ENCODE results near the gene NT5C.

NT5C gene

GRCh38 chr17:75131278-75132017 lies at the start of gene NT5C (continued):
- TF ChIP-seq ZFP37 (tag by site-specific recombination; IDR thresholded peaks at IDR 0.05) (no peak; the same call in 1 of the 2 replicates), MEIS1 (CRISPR knock-in tag; IDR thresholded peaks at IDR 0.05; ENCODE audit: borderline replicate concordance) (no peak), ZBTB7A (tag by site-specific recombination; IDR thresholded peaks at IDR 0.05; ENCODE audit: low read depth) (peak; percentile 70), ZNF529 (tag by site-specific recombination; IDR thresholded peaks at IDR 0.05; ENCODE audit: insufficient replicate concordance) (no peak), ZBTB8A (tag by site-specific recombination; IDR thresholded peaks at IDR 0.05) (peak; percentile 92), SP3 (tag by site-specific recombination; IDR thresholded peaks at IDR 0.05) (peak; percentile 49), PATZ1 (tag by site-specific recombination; IDR thresholded peaks at IDR 0.05) (peak; percentile 77; the same call in 1 of the 2 replicates), PBX3 (CRISPR knock-in tag; IDR thresholded peaks at IDR 0.05) (peak; percentile 83), YY1 (tag by site-specific recombination; IDR thresholded peaks at IDR 0.05) (peak; percentile 72), OSR2 (tag by site-specific recombination; IDR thresholded peaks at IDR 0.05) (0 out of 2 replicates have a peak, but pooled peaks have one; percentile 39), ZNF398 (tag by site-specific recombination; IDR thresholded peaks at IDR 0.05) (peak; percentile 36), ZNF660 (tag by site-specific recombination; IDR thresholded peaks at IDR 0.05) (peak; percentile 80; the same call in 1 of the 2 replicates), HIC1 (tag by site-specific recombination; IDR thresholded peaks at IDR 0.05) (peak; percentile 39; the same call in 1 of the 2 replicates), ZNF274 (IDR thresholded peaks at IDR 0.05; ENCODE audit: low read length) (no peak), ZNF274 (tag by site-specific recombination; IDR thresholded peaks at IDR 0.05; ENCODE audit: borderline replicate concordance) (no peak), ZBTB20 (tag by site-specific recombination; IDR thresholded peaks at IDR 0.05) (peak; percentile 54), ZNF837 (tag by site-specific recombination; IDR thresholded peaks at IDR 0.05) (0 out of 2 replicates have a peak, but pooled peaks have one; percentile 32), ZNF10 (tag by site-specific recombination; IDR thresholded peaks at IDR 0.05) (no peak), ZNF792 (tag by site-specific recombination; IDR thresholded peaks at IDR 0.05) (no peak), PRDM4 (tag by site-specific recombination; IDR thresholded peaks at IDR 0.05) (no peak), YY2 (tag by site-specific recombination; IDR thresholded peaks at IDR 0.05) (0 out of 2 replicates have a peak, but pooled peaks have one; percentile 30), ZBTB48 (tag by site-specific recombination; IDR thresholded peaks at IDR 0.05) (peak; percentile 83), CTCF (tag by site-specific recombination; IDR thresholded peaks at IDR 0.05) (peak; percentile 87), ZNF555 (tag by site-specific recombination; conservative IDR thresholded peaks at IDR 0.05) (no peak), ZNF341 (tag by site-specific recombination; IDR thresholded peaks at IDR 0.05; ENCODE audit: low read depth) (no peak), ELK4 (IDR thresholded peaks at IDR 0.05; ENCODE audit: borderline replicate concordance, low read depth, low read length) (peak; percentile 79; the same call in 1 of the 2 replicates)

Measured in HEK293 (cell line).